ENCODE measurements around the gene CCDC192. TPM values are rescaled to one million over a fixed set of nuclear protein-coding genes. Genes with fewer than 3 reads are reported as not detected.

Gene CCDC192
- 0.27 TPM in 1 of 2 replicates, not detected in the other for total RNA-seq (2014; rRNA removed; shearing (Covaris generic))

DNA sequence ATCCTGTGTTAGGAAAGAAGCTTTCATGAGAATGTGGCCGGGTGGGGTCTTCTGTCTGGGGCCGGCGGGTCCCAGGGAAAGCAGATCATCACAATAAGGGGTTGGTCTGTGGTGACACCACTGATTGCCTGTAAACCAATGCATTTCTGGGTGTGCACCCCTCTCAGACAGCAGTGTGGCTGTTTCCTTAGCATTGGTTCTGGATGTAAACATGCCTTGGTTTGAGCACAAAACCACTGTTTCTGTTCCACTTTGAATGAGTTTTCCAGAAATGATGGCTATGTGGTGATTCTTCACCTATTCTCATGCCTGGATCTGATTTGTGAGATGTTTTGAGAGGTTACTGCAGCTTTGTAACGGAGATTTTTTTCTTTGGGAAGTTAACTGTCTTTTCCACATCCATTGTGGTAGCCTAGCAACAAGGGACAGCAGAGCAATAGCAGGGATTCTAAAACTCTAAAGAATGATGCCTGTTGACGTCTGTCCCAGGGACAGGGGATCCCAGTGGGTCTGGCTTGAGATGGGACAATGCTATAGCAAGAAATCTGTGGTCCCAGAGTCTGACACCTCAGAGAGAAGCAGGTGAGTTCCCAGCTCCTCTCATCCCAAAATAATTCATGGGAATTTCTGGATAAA is at the start of gene CCDC192:
Gene CCDC192, plus strand, starts transcription at position 466 of the 636 bp plus-strand sequence. Its CDS starts 55 bp downstream, at position 521.

Other genes with a start within 250 kb of the CCDC192 start
- gene PRRC1, start 185.8 kb upstream of the CCDC192 start, total RNA-seq (2014; rRNA removed; shearing (Covaris generic)): 28.9 and 29.7 TPM in 2 replicates
- gene CTXN3, start 54.3 kb upstream of the CCDC192 start, total RNA-seq (2014; rRNA removed; shearing (Covaris generic)): not detected in 2 replicates

All from A375 (cell line).